Endodermal cell (in vitro differentiated cells): Measurements from ENCODE around the gene PKD2. TPM values are rescaled to one million over a fixed set of nuclear protein-coding genes. Genes with fewer than 3 reads are reported as not detected.
A peak's percentile ranks its signal among the peaks of the same experiment; 100 is the strongest.

ENCODE experiments used
- DNase-seq: peaks from one replicate; pipeline ENCODE4 v3.0.0-alpha.2; 2017
- H3K27ac ChIP-seq: 2 replicates; pipeline ENCODE4 v1.5.1; 2013; ENCODE audit warnings: mild to moderate bottlenecking, low read depth, low read length, moderate library complexity
- H3K27me3 ChIP-seq: 2 replicates; pipeline ENCODE4 v1.6.1; 2013; ENCODE audit warnings: mild to moderate bottlenecking, low read length, moderate library complexity; ENCODE audit not compliant: insufficient read depth, control insufficient read depth, poor library complexity, severe bottlenecking
- H3K36me3 ChIP-seq: 2 replicates; pipeline ENCODE4 v1.7.0; 2013; ENCODE audit warnings: mild to moderate bottlenecking, low read length, moderate library complexity; ENCODE audit not compliant: control insufficient read depth, insufficient read depth
- H3K4me1 ChIP-seq: one replicate; pipeline ENCODE4 v1.7.0; 2013; ENCODE audit warnings: low read length; ENCODE audit not compliant: control insufficient read depth, insufficient read depth
- H3K4me3 ChIP-seq: 2 replicates; pipeline ENCODE4 v1.5.1; 2013; ENCODE audit warnings: mild to moderate bottlenecking, low read length, moderate library complexity
- H3K9ac ChIP-seq: 2 replicates; pipeline ENCODE4 v1.6.1; 2013; ENCODE audit warnings: mild to moderate bottlenecking, low read length, moderate library complexity; ENCODE audit not compliant: poor library complexity, severe bottlenecking; ENCODE audit errors: extremely low read depth
- H3K9me3 ChIP-seq: 2 replicates; pipeline ENCODE4 v1.6.1; 2013; ENCODE audit warnings: mild to moderate bottlenecking, low read length, moderate library complexity; ENCODE audit not compliant: control insufficient read depth
- H3K27ac Mint-ChIP-seq: 2 replicates; pipeline ENCODE4 v1.8.0; 2020; ENCODE audit warnings: mixed read lengths
- H3K27me3 Mint-ChIP-seq: 2 replicates; pipeline ENCODE4 v1.8.0; 2021; ENCODE audit warnings: mild to moderate bottlenecking, mixed read lengths; ENCODE audit not compliant: insufficient read depth
- H3K36me3 Mint-ChIP-seq: 2 replicates; pipeline ENCODE4 v1.8.0; 2020; ENCODE audit warnings: low read depth, mixed read lengths
- H3K4me1 Mint-ChIP-seq: 2 replicates; pipeline ENCODE4 v1.8.0; 2020; ENCODE audit warnings: mixed read lengths
- H3K4me3 Mint-ChIP-seq: 2 replicates; pipeline ENCODE4 v1.8.0; 2020; ENCODE audit warnings: mild to moderate bottlenecking, moderate library complexity, mixed read lengths
- H3K9me3 Mint-ChIP-seq: 2 replicates; pipeline ENCODE4 v1.8.0; 2020; ENCODE audit warnings: mild to moderate bottlenecking, mixed read lengths
- WGBS, 2 experiments: methylation state at CpG; one replicate each; pipeline versions ENCODE4 v1.1.5 to v1.1.7; 2013; ENCODE audit warnings: missing lambda C conversion rate in 2 of 2, mixed read lengths in 1 of 2; ENCODE audit not compliant: insufficient coverage in 1 of 2, insufficient read length in 1 of 2; 5-methylcytosine and 5-hydroxymethylcytosine counted together
- long read RNA-seq, 4 experiments: library from polyadenylated mRNA in 2 of 4; library from RNA in 1 of 4; library from capped mRNA in 1 of 4; stranded (forward) in 3 of 4; unstranded in 1 of 4; transcript quantifications; one replicate each; pipeline ENCODE4 v2.0.0, GENCODE V29; 2020 to 2021; ENCODE audit warnings: inconsistent platforms in 1 of 4
- polyA plus RNA-seq, 2 experiments: library from polyadenylated mRNA; stranded (reverse); fragments of 50-300 nt; gene quantifications; one replicate each; pipeline ENCODE4 v1.2.3, GENCODE V29; 2013
- total RNA-seq, 2 donors: library from RNA; stranded (reverse); fragmentation: NEBNext Ultra II Directional in 1 of 2; extraction: Animal tissue kit (Norgen Biotek cat#: 25700) in 1 of 2; gene quantifications; 2 replicates in 1 of 2; 3 replicates in 1 of 2; pipeline ENCODE4 v1.2.1, GENCODE V29; 2021
- TF ChIP-seq, protein P1 (sequence below): fragments of 200-600 bp; sonication (generic); conservative IDR thresholded peaks from 2 replicates; pipeline ENCODE4 v1.5.0; 2021; ENCODE audit warnings: antibody characterized with exemption, mild to moderate bottlenecking

PKD2 gene
- total RNA-seq = 10 to 100 TPM; 31.4 to 34.2 TPM
- 20.2 TPM for polyA plus RNA-seq (2013, experiment 1 of 2)
- 19.8 TPM for polyA plus RNA-seq (2013, experiment 2 of 2)
- long read RNA-seq, experiment 1, partial matches to known transcripts = 3 of 8 reads
- long read RNA-seq, experiment 1, other reads (novel, unspliced or antisense) = 5 of 8 reads
- long read RNA-seq, experiment 2, full-length matches to known transcripts = 30 of 67 reads
- long read RNA-seq, experiment 2, partial matches to known transcripts = 14 of 67 reads
- long read RNA-seq, experiment 2, other reads (novel, unspliced or antisense) = 23 of 67 reads
- long read RNA-seq, experiment 3, partial matches to known transcripts = 2 of 6 reads
- long read RNA-seq, experiment 3, other reads (novel, unspliced or antisense) = 4 of 6 reads
- long read RNA-seq, experiment 4, partial matches to known transcripts = 6 of 6 reads
- long read RNA-seq, experiment 4, other reads (novel, unspliced or antisense) = 0 of 6 reads

GRCh38 chr4:88007304-88008121 lies at the start of gene PKD2:
PKD2 (plus strand) TSS chr4:88007635; CDS start chr4:88007734, 99 bp downstream.
- peak within 1 kb of the TSS; percentile 89 for H3K4me3 ChIP-seq
- WGBS, 2 experiments = 0% methylated on average over 29 to 113 of the region's 116 CpGs
- DNase-seq = peak; percentile 90
- Mint-ChIP-seq H3K4me1 (peaks cover 26% of the 10 kb centered on the region), H3K4me3 (peak within 1 kb of the TSS; percentile 76), H3K27ac (peak within 1 kb of the TSS; percentile 78), H3K9me3 (no peaks in the 10 kb centered on the region), H3K27me3 (peaks cover 25% of the 10 kb centered on the region), H3K36me3 (no peaks in the 10 kb centered on the region)
- TF ChIP-seq, protein P1, sequence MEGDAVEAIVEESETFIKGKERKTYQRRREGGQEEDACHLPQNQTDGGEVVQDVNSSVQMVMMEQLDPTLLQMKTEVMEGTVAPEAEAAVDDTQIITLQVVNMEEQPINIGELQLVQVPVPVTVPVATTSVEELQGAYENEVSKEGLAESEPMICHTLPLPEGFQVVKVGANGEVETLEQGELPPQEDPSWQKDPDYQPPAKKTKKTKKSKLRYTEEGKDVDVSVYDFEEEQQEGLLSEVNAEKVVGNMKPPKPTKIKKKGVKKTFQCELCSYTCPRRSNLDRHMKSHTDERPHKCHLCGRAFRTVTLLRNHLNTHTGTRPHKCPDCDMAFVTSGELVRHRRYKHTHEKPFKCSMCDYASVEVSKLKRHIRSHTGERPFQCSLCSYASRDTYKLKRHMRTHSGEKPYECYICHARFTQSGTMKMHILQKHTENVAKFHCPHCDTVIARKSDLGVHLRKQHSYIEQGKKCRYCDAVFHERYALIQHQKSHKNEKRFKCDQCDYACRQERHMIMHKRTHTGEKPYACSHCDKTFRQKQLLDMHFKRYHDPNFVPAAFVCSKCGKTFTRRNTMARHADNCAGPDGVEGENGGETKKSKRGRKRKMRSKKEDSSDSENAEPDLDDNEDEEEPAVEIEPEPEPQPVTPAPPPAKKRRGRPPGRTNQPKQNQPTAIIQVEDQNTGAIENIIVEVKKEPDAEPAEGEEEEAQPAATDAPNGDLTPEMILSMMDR = no peak
- H3K27me3 ChIP-seq = no peaks in the 10 kb centered on the region
- no peaks in the 10 kb centered on the region for H3K9me3 ChIP-seq
- peak within 1 kb of the TSS; percentile 38 for H3K9ac ChIP-seq
- peak within 1 kb of the TSS; percentile 10 for H3K27ac ChIP-seq
- H3K36me3 ChIP-seq = no peaks in the 10 kb centered on the region
- peaks cover 3% of the 10 kb centered on the region for H3K4me1 ChIP-seq

DNA sequence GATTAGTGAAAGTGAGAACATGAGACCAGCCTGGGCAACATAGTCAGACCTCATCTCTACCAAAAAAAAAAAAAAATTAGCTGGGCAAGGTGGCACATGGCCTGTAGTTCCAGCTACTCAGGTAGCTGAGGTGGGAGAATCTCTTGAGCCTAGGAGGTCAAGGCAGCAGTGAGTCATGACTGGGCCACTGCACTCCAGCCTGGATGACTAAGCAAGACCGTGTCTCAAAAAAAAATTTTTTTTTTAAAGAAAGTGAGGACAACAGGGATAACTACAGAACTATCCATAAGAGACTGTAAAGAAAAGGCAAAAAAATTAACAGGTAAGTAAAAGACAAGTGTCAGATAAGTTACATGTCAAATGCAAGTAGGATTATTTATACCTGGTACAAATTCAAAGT lies 45.4 kb upstream of the PKD2 start:
- no peaks in the 10 kb centered on the region for H3K36me3 Mint-ChIP-seq
- H3K9me3 ChIP-seq = no peaks in the 10 kb centered on the region
- no peak overlapping the region for H3K4me3 Mint-ChIP-seq
- WGBS, 2 experiments = 90% methylated on average over 1 of the region's 1 CpG; no CpG with 5 or more reads in 1 of the 2 experiments
- no peak overlapping the region for H3K27ac ChIP-seq
- H3K27me3 ChIP-seq = no peaks in the 10 kb centered on the region
- H3K27me3 Mint-ChIP-seq = peaks cover 2% of the 10 kb centered on the region
- H3K9me3 Mint-ChIP-seq = peaks cover 2% of the 10 kb centered on the region
- H3K4me3 ChIP-seq = no peak overlapping the region
- no peak overlapping the region for H3K27ac Mint-ChIP-seq
- H3K4me1 ChIP-seq = no peaks in the 10 kb centered on the region
- no peaks in the 10 kb centered on the region for H3K36me3 ChIP-seq
- H3K9ac ChIP-seq = no peak overlapping the region
- peaks cover 4% of the 10 kb centered on the region for H3K4me1 Mint-ChIP-seq
- no peak for DNase-seq
- TF ChIP-seq, protein P1 = no peak

DNA sequence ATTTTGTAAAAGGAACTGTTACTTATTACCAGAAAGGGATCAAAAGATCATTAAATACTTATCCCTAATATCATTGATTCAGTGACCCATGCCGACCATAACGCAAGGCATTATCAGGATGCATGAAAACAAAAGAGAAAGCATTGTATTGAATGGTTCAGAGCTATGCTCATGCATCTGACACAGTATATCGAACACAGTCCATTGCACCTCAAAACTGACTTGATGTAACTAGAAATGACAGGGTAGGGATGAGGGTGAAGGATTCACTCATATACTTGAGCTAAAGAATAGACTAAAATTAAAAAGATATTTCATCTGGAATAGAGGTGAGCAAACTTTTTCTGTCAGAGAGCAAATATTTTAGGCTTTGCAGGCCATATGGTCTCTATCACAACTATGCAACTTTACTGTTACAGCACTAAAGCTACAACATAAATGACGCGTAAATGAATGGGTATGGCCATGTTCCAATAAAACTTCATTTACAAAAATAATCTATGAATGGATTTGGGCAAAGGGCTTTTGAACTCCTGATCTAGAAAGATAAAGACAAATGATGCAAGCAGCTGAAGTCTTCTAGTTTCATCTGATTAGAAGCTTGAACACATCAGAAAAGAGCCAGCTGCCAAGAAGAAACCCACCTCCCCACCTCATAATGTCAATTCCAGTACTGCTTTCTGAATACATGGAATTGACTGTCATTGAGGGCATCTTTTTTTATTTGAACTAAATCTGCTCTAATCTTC lies 44.9 kb upstream of the PKD2 start:
- no peaks in the 10 kb centered on the region for H3K36me3 Mint-ChIP-seq
- WGBS, 2 experiments = 90 to 92% methylated on average over 3 to 5 of the region's 5 CpGs
- Histone ChIP-seq H3K27me3 (no peaks in the 10 kb centered on the region), H3K4me1 (no peaks in the 10 kb centered on the region), H3K9ac (no peak overlapping the region), H3K27ac (no peak overlapping the region), H3K9me3 (no peaks in the 10 kb centered on the region), H3K4me3 (no peak overlapping the region), H3K36me3 (no peaks in the 10 kb centered on the region)
- no peak overlapping the region for H3K4me3 Mint-ChIP-seq
- TF ChIP-seq, protein P1 = no peak
- DNase-seq = no peak
- no peak overlapping the region for H3K27ac Mint-ChIP-seq
- peaks cover 2% of the 10 kb centered on the region for H3K9me3 Mint-ChIP-seq
- peaks cover 4% of the 10 kb centered on the region for H3K27me3 Mint-ChIP-seq
- peaks cover 2% of the 10 kb centered on the region for H3K4me1 Mint-ChIP-seq
